Choroid plexus epithelial cell (primary cell): ENCODE data around the gene JADE1.

ENCODE experiments used
- DNase-seq: peaks from one replicate; pipeline ENCODE4 v3.0.0-alpha.2; 2010; ENCODE audit warnings: low read depth
- H3K4me3 ChIP-seq: 2 replicates; pipeline ENCODE4 v1.5.1; 2011; ENCODE audit warnings: low read depth, mild to moderate bottlenecking, control low read depth, low read length, moderate library complexity
- TF ChIP-seq, protein P1 (sequence below): conservative IDR thresholded peaks from 2 replicates; pipeline ENCODE4 v1.5.1; 2011; ENCODE audit warnings: low read depth, mild to moderate bottlenecking, control low read depth, inconsistent platforms, low read length, moderate library complexity

The JADE1 gene

GRCh38 chr4:128809477-128810330 lies at the start of gene JADE1:
Gene JADE1 (plus strand): TSS chr4:128809700. CDS start chr4:128831759, 22,059 bp downstream.
- TF ChIP-seq, protein P1, sequence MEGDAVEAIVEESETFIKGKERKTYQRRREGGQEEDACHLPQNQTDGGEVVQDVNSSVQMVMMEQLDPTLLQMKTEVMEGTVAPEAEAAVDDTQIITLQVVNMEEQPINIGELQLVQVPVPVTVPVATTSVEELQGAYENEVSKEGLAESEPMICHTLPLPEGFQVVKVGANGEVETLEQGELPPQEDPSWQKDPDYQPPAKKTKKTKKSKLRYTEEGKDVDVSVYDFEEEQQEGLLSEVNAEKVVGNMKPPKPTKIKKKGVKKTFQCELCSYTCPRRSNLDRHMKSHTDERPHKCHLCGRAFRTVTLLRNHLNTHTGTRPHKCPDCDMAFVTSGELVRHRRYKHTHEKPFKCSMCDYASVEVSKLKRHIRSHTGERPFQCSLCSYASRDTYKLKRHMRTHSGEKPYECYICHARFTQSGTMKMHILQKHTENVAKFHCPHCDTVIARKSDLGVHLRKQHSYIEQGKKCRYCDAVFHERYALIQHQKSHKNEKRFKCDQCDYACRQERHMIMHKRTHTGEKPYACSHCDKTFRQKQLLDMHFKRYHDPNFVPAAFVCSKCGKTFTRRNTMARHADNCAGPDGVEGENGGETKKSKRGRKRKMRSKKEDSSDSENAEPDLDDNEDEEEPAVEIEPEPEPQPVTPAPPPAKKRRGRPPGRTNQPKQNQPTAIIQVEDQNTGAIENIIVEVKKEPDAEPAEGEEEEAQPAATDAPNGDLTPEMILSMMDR = peak; percentile 74
- peak; percentile 97 for DNase-seq
- H3K4me3 ChIP-seq = peak within 1 kb of the TSS; percentile 80

GRCh38 chr4:128766781-128767180 lies 42.7 kb upstream of the JADE1 start:
- DNase-seq = no peak
- H3K4me3 ChIP-seq = no peak overlapping the region
- TF ChIP-seq, protein P1 = no peak

DNA sequence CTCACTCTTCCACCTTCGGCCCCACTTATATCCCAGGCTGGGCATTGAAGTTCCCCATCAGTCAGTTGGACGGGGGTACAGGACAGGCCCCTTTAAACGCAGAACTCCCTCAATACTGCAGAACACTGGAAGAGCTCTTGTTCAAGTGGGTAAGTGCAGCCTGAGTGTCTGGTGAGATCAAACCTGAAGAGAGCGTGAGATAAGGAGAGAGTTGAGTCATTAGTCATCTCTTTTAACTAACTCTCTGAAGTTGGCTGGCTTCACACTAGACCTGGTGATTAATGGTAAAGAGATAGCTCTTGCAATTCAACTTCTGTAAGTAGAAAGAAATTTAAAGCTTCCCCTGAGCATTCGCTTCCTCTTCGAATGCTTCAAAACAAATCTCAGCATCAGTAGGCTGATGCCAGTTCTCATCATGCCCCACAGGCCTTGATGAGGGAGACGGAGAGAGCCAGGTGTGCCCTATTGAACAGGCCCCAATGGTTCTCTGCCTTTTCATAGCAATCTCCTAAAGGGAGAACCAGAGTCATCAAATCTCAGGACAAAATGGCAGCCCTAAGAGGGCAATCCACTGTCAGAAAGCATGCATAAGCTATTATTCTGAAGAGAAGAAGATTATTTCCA lies 41.0 kb upstream of the JADE1 start:
- H3K4me3 ChIP-seq = no peak overlapping the region
- DNase-seq = peak; percentile 62
- TF ChIP-seq, protein P1 = no peak

DNA sequence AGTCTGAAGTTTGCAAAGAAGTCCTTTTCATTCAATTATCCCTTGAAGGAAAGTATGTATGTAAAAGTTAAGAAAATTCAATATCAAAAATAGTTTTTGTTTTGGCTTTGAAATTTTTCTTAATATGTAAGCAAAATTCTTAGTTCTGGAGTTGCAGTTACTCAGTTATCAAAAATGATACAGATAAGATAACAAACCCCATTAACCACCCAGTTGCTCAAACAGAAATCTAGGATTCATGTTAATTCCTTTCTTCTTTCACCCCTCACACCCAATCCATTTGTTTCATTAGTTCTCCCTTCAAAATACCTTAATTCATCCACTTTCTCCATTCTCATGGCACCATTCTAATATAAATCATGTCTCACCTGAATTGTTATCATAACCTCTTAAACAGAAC lies 40.5 kb upstream of the JADE1 start:
- no peak overlapping the region for H3K4me3 ChIP-seq
- TF ChIP-seq, protein P1 = no peak
- DNase-seq = no peak

DNA sequence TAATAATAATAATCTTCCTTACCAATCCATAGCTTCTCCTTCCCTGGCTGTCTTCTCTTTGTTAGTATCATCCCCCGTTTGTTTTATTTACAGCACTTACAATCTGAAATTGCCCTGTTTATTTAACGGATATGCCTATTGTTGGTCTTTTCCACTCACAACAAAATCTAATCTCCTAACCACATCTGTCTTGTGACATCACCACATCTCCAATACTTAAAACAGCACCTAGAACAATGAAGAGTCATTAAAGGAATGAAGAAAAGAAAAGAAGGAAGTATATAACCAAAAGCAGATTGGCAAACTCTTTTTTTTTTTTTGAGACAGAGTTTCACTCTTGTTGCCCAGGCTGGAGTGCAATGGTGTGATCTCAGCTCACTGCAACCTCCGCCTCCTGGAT lies 38.7 kb upstream of the JADE1 start:
- DNase-seq = no peak
- TF ChIP-seq, protein P1 = no peak
- H3K4me3 ChIP-seq = no peak overlapping the region

DNA sequence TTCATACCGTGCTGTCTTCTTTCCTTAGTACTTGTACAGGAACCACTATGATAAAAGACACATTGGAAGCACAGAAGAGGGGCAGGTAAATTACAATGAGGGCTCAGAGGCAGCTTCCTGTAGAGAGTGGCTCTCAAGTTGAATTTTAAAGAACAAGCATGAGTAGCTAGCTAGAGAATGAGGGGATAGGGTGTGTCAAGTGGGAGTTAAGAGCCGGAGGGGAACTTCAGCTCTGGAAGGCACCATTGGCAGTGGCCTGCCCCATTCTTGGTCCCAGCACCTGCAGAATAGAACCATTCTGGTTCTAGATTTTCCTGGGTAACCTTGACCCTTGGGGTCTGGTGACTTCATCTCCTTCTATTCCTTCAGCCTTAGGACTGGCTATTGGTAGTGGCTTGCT lies 34.0 kb upstream of the JADE1 start:
- no peak overlapping the region for H3K4me3 ChIP-seq
- DNase-seq = no peak
- TF ChIP-seq, protein P1 = no peak
